Nephron (organoid): ENCODE results near the gene STK16.

Experiments used
- H3K27ac Mint-ChIP-seq, 3 experiments: 2 replicates each; pipeline ENCODE4 v1.8.0; 2020; ENCODE audit warnings: mixed read lengths in 3 of 3, mild to moderate bottlenecking in 2 of 3, moderate library complexity in 1 of 3
- H3K27me3 Mint-ChIP-seq: 2 replicates; pipeline ENCODE4 v1.8.0; 2021; ENCODE audit warnings: low read depth, mild to moderate bottlenecking, moderate library complexity, mixed read lengths
- H3K36me3 Mint-ChIP-seq: 2 replicates; pipeline ENCODE4 v1.8.0; 2020; ENCODE audit warnings: low read depth, mixed read lengths
- H3K4me1 Mint-ChIP-seq: 2 replicates; pipeline ENCODE4 v1.8.0; 2020; ENCODE audit warnings: mixed read lengths
- H3K4me3 Mint-ChIP-seq, 3 experiments: 2 replicates each; pipeline ENCODE4 v1.8.0; 2020; ENCODE audit warnings: mild to moderate bottlenecking in 3 of 3, mixed read lengths in 3 of 3, moderate library complexity in 2 of 3
- H3K9me3 Mint-ChIP-seq: 2 replicates; pipeline ENCODE4 v1.8.0; 2020; ENCODE audit warnings: mixed read lengths
- TF ChIP-seq, protein P1 (sequence below), 3 experiments: fragments of 200-600 bp; sonication (generic); IDR thresholded peaks; one replicate each; pipeline ENCODE4 v1.5.0; 2021; ENCODE audit warnings: antibody characterized with exemption in 3 of 3; ENCODE audit not compliant: unreplicated experiment in 3 of 3

The STK16 gene

DNA sequence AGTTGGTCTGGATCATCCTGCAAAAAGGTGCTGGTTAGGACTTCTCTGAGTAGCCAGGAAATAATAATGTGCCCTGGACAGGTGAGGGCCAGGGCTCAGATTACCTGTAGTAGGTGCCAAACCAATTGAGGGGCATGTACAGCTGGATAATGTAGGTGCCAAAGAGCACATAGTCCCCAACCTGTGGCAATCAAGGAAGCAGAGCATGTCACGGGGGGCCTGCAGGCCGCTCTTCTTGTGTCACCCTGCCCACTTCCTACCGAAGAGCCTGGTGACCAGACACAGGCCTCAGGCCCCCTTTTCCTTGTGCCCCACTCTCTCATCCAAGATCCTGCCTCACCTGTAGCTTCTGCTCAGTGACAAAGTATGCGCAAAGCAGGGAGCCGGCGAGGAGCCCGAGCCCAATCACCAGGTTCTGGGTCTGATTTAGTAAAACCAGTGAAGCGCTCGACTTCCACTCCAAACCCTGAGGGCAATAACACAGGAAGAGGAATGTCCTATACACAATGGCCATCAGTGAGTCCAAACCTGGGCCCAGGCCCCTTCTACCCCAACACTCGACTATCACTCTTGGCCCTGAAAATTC lies 31.7 kb upstream of the STK16 start:
- Mint-ChIP-seq H3K4me1 (peaks cover 17% of the 10 kb centered on the region), H3K4me3 (no peak overlapping the region), H3K27me3 (no peaks in the 10 kb centered on the region), H3K27ac (no peak overlapping the region), H3K36me3 (peaks cover 39% of the 10 kb centered on the region), H3K9me3 (no peaks in the 10 kb centered on the region)
- TF ChIP-seq, protein P1, sequence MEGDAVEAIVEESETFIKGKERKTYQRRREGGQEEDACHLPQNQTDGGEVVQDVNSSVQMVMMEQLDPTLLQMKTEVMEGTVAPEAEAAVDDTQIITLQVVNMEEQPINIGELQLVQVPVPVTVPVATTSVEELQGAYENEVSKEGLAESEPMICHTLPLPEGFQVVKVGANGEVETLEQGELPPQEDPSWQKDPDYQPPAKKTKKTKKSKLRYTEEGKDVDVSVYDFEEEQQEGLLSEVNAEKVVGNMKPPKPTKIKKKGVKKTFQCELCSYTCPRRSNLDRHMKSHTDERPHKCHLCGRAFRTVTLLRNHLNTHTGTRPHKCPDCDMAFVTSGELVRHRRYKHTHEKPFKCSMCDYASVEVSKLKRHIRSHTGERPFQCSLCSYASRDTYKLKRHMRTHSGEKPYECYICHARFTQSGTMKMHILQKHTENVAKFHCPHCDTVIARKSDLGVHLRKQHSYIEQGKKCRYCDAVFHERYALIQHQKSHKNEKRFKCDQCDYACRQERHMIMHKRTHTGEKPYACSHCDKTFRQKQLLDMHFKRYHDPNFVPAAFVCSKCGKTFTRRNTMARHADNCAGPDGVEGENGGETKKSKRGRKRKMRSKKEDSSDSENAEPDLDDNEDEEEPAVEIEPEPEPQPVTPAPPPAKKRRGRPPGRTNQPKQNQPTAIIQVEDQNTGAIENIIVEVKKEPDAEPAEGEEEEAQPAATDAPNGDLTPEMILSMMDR (IDR thresholded peaks at IDR 0.05; ENCODE audit: unreplicated experiment in 3 of 3): no peak

DNA sequence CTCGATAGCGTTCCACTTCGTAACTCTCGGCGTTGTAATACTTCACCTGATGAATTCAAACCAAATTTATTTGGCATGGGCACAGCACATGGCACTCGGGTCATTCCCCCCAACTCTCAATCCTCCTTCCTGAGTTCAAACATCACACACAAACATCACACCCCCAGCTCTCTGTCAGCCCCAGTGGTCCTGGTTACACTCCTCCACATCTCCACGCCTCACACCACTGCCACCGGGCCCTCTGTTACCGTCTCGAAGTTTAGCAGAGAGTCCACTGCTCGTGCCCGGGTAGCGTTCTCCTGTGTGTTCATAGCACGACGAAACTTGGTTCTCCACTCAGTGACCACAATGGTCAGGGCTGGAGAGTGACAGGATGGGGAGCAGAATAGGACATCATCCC lies 31.1 kb upstream of the STK16 start:
- H3K27me3 Mint-ChIP-seq: no peaks in the 10 kb centered on the region
- TF ChIP-seq, protein P1 (IDR thresholded peaks at IDR 0.05; ENCODE audit: unreplicated experiment in 3 of 3): no peak
- no peaks in the 10 kb centered on the region for H3K9me3 Mint-ChIP-seq
- H3K4me1 Mint-ChIP-seq: peaks cover 21% of the 10 kb centered on the region
- peak overlapping the region in 1 of 3 experiments; percentile 92 for H3K27ac Mint-ChIP-seq
- H3K36me3 Mint-ChIP-seq: peaks cover 36% of the 10 kb centered on the region
- H3K4me3 Mint-ChIP-seq: no peak overlapping the region

DNA sequence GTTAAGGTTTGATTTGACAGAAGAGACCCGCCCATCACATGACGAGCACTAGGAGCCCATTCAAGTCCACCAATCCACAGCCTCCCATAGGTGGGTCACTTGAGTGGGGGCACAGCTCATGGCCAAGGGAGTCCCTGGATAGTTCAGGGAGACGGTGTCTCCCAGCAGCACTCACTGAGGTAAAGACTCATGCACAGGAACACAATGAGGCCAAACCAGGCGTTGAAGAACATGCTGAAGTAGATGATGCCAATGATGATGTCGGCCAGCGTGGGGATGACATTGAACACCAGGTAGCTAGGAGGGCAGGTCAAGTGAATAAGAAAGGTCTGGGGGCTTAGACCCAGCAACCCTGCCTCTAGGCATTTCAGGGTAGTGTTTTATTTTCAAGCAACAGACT lies 30.5 kb upstream of the STK16 start:
- Mint-ChIP-seq H3K4me3 (peak overlapping the region; percentile 33 to 43 (median 39)), H3K27ac (peak overlapping the region in 1 of 3 experiments; percentile 92), H3K36me3 (peaks cover 36% of the 10 kb centered on the region), H3K9me3 (no peaks in the 10 kb centered on the region), H3K4me1 (peaks cover 27% of the 10 kb centered on the region), H3K27me3 (no peaks in the 10 kb centered on the region)
- TF ChIP-seq, protein P1 (IDR thresholded peaks at IDR 0.05; ENCODE audit: unreplicated experiment in 3 of 3): no peak

DNA sequence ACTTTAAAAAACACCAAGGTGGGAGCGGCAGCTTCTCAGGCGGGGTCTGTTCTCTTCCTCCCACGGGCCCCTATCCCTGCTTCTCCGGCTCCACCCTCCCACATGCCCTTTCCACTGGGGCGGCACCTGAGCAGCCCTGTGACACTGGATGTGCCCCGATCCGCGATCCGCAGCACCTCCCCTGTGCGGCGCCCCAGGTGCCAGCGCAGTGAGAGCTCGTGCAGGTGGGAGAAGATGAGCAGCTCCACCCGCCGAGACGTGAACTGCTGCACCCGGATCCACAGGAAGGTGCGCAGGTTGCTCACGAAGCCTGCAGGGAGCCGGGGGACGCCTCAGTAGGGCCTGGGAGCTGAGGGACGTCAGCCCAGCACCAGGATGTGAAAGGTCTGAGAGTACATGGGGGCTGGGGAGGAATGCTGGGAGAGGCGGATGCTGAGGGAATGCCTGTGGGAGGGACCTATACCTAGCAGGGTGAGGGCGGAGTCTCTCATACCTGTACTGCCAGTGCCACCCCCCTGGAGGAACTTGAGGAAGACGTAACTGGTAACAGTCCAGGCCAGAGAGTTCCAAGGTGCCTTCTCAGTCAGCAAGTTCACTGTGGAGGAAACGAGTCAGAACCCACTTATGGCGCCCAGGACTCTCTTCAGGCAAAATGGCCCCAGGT lies 29.3 kb upstream of the STK16 start:
- Mint-ChIP-seq H3K4me1 (peaks cover 28% of the 10 kb centered on the region), H3K36me3 (peaks cover 28% of the 10 kb centered on the region), H3K27me3 (no peaks in the 10 kb centered on the region), H3K27ac (peak overlapping the region in 1 of 3 experiments; percentile 92), H3K4me3 (peak overlapping the region in 1 of 3 experiments; percentile 31), H3K9me3 (no peaks in the 10 kb centered on the region)
- TF ChIP-seq, protein P1 (IDR thresholded peaks at IDR 0.05; ENCODE audit: unreplicated experiment in 3 of 3): no peak

DNA sequence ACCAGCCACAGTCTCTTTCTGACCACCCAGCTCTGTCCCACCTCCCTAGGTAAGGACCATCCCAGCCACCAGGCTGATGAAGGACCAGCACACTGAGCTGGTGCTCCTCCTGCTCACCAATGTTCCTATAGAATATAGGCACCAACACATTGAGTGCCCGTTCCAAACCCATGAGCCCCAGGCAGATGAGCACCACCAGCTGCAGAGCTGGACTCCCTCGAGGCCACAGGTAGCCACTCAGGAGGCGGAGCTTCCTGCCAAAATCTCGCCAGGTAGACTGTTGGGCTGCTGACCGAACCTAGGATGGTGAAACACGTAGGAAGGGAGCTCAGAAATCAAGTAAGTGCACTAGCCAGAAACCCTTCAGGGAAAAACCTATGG lies 28.8 kb upstream of the STK16 start:
- peaks cover 30% of the 10 kb centered on the region for H3K36me3 Mint-ChIP-seq
- H3K27me3 Mint-ChIP-seq: no peaks in the 10 kb centered on the region
- no peaks in the 10 kb centered on the region for H3K9me3 Mint-ChIP-seq

More for the DNA sequence above, 28.8 kb upstream of the STK16 start:
- Mint-ChIP-seq H3K4me1 (peaks cover 32% of the 10 kb centered on the region), H3K4me3 (peak overlapping the region; percentile 46 to 77 (median 65)), H3K27ac (peak overlapping the region in 2 of 3 experiments; percentile 48 to 84)
- TF ChIP-seq, protein P1 (IDR thresholded peaks at IDR 0.05; ENCODE audit: unreplicated experiment in 3 of 3): no peak
